GM19025 (cell line): ENCODE results near the gene EIF3F.
"Not testable (repeated sequence)": the region's sequence is repeated elsewhere in the genome, so short reads cannot be mapped to it uniquely, and the experiment has no call there.

Source experiments
- ATAC-seq: cut with Tn5 transposase; IDR thresholded peaks from one replicate; pipeline ENCODE4 v1.9.1; 2021; ENCODE audit warnings: mild to moderate bottlenecking, low read depth, moderate library complexity; ENCODE audit not compliant: unreplicated experiment

The EIF3F gene

GRCh38 chr11:7983832-7984590 is 3.1 kb upstream of the EIF3F start:
- no peak for ATAC-seq

GRCh38 chr11:7987560-7987883 is 385 bp downstream of the EIF3F start:
- ATAC-seq = not testable (repeated sequence)

GRCh38 chr11:7994581-7995278 is 7.6 kb downstream of the EIF3F start:
- no peak for ATAC-seq

GRCh38 chr11:7999795-8000194 is 12.7 kb downstream of the EIF3F start:
- no peak for ATAC-seq

DNA sequence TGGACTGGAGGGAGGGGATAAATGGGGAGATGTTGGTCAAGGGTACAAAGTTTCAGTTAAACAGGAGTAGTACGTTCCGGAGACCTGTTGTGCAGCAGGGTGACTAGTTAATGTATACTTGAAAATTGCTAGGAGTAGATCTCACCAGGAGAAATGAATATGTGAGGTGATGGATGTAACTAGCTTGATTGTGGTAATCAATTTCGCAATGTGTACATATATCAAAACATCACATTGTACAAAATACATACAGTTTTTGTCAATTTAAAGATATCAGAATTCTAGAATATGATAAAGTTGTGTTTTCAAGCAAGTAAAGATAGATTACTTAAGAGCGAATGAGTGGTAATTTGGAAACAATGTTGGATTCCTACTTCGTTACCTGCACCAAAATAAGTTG is 13.3 kb downstream of the EIF3F start:
- ATAC-seq = no peak

DNA sequence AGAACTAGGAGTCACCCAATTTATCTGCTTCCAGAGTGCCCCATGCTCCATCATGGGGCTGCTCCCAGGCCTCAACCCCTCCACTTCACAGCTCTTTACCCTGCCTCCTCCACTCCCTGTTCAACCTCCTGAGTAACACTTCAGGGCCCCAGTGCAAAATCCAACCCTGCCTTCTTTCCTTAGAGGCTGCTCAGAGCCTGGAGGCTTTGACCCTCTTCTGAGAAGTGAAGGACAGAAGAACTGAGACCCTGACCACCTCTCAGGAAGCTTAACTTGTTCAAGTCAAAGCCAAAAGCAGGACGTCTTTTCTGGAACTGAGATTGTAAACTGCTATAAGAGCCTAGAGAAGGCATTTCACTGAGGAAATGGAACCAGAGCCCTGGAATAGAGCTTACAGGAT is 15.5 kb downstream of the EIF3F start:
- ATAC-seq = no peak

GRCh38 chr11:8003187-8003586 is 16.1 kb downstream of the EIF3F start:
- ATAC-seq = no peak

DNA sequence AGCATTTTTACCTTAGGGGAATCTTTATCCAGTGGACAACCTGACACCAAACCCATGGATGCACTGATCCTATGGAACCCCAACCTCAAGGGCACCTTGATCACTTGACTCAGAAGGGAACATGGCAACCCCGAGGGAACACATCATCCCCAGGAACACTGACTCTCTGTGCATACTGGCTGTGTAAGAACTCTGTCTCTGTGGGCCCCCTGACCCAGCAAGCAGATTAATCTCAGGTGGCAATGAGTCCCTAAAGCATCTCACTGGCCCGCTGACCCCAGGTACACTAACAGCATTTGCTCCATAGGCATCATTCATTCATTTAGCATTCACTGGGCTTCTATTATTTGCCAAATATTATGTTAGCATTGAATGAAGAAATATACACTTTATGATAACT is 16.9 kb downstream of the EIF3F start:
- no peak for ATAC-seq

DNA sequence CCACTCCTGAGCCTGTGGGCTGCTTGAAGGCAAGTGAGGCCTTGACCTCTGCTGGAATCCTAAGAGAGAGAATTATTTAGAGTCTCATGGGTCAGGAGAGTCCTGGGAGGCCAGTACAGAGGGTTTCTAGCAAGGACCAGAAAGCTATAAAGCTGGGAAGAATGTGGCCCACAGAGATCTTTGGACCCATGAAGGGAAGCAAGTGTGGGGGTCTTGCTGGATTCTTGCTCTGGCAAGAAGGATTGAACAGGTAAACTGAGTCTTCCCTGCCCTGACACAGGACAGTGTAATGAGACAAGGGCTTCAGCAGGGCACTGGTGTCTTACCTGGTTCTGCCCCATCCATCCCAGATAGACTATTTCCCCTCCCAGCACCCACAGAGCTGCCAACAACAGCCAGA is 18.4 kb downstream of the EIF3F start:
- ATAC-seq = no peak

- ATAC-seq = peak; percentile 77
Observed at GRCh38 chr11:8006349-8006977, 19.3 kb downstream of the EIF3F start.

DNA sequence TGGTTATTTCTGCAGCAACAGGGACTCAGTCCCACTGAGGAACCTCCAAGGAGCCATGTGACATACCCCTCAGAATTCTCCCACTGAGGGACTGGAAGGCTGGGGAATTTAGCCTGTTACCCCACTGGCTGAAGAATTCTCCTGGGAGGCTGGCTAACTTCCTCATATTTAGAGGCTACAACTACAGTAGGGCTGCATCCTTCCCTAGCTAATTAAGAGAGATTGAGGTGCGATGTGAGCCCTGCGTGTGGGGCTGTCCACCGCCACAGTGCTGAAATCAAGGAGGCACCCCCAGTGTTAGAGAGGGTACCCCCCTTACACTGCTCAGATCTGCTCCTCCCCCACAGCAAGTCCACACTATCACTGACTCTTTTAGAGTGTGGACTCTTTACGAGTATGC is 21.1 kb downstream of the EIF3F start:
- no peak for ATAC-seq

DNA sequence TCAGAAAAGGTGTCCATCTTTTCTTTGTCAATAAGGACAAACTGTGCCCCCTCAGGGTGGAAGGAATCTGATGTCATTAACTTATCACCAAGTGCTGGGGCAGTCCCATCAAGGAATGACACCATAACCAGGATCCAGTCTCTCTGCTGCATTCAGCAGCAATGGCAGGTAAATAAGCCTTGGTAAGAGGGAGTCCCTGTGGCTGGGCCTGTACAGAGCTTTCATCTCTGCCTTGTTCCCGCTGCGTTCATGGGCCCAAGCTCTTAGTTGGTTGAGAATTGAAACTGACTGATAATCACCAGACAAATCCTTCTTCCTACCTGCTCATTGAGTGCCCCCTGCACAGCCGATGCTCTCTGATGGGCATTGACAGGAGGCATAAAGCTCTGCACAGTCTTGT is 22.7 kb downstream of the EIF3F start:
- ATAC-seq = no peak

- no peak for ATAC-seq
Observed at GRCh38 chr11:8011371-8011770, 24.2 kb downstream of the EIF3F start.

- ATAC-seq = no peak
Observed at GRCh38 chr11:8011981-8012444, 24.9 kb downstream of the EIF3F start.

DNA sequence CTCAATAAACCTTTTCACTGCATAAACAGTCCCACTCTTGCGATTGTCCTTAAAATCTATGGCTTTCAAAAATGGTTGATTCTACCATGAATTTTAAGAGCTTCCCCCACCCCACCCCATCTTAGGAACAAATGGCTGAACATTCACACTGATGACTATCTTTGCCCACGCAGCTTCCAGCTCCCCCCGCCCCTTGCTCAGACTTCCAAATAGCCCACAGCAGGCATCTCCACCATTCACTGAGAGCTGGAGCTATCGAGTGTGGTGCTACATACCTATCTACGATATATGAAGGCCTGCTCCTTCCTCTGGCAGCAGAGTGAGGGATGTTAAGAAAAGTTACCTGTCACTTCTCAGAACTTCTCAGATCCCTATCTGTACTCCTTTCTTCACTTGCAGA is 26.7 kb downstream of the EIF3F start:
- no peak for ATAC-seq

DNA sequence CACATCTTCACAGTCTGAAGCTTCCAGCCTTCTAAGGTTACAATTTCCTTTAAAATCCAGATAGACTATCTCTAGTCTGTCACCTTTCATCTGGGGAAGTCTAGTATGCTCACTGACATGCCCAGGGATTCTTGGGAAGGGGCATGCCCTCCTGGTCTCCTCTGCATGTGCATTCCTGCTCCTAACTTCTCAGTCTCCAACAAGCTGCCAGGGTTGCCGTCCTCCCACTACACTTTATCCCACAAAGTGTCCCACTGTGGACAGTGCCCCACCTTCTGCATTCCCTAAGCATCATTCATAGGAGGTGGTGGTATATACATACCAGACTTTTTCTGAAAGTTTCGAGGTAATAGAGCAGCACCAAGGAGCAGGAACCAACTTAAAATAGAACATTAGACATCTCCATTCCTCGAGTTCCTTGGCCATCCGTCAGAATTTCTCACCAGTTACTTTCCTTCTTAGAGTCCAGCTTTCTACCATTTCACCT is 28.7 kb downstream of the EIF3F start:
- no peak for ATAC-seq

DNA sequence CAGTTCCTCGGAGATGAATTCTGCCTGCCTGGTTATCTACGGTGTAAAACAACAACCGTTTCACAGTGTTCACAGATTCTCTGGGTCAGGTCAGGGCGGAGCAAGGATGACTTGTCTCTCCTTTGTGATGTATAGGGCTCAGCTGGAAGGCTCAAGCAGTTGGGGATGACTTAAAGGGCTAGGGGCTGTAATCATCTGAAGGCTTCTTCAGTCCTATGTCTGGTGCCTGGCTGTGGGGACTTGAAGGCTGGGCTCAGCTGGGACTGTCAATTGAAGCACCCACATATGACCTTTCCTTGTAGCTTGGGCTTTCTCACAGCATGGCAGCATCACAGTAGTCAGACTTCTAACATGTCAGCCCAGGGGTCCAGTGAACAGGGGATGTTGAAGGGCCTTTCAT is 29.3 kb downstream of the EIF3F start:
- ATAC-seq = no peak

DNA sequence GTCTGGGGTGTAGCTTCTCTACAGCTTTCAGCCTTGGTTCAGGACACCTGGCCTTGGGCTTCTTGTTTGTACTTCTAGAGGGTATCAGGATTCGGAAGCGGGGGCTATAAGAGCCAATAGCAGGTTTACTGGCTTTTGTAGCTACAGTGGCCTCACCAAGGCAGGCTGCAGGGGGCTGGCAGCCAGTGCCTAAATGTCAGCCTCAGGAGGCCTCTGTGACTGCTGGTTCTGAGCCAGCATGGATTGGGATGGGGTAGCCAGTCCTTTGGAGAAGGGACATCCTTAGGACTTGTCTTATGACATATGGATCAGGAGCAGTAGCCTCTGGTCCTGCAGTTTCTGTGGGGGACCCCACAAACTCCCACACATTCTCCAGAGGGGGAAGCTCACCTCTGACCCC is 29.9 kb downstream of the EIF3F start:
- ATAC-seq = no peak

DNA sequence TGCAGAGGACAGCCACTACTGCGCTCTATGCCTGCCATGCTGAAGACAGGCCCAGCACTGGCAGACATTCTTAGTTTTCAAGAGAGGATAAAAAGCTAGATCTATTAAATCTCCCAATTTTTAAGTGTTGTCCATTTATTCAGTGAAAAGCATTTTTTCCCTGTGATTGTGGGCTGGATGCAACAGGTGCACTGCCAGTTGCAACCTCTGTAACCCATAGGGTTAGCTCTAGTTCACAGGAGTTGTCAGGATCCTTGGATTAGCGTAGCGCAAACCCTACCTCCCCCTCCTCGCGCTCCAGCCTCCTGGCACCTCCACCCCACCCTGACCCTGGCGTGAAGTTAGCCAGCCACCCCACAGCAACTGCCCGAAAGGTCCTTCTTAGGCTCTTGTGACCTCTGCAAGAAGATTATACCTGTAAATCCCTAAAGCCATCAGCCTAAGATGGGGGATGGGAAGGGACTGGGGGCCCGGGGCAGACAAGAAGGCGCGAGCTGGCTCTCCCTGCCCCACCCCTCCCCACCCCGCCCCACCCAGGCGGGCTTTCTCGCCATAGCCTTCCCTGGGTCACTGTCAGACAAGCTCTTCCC is 30.9 kb downstream of the EIF3F start:
- ATAC-seq = no peak

DNA sequence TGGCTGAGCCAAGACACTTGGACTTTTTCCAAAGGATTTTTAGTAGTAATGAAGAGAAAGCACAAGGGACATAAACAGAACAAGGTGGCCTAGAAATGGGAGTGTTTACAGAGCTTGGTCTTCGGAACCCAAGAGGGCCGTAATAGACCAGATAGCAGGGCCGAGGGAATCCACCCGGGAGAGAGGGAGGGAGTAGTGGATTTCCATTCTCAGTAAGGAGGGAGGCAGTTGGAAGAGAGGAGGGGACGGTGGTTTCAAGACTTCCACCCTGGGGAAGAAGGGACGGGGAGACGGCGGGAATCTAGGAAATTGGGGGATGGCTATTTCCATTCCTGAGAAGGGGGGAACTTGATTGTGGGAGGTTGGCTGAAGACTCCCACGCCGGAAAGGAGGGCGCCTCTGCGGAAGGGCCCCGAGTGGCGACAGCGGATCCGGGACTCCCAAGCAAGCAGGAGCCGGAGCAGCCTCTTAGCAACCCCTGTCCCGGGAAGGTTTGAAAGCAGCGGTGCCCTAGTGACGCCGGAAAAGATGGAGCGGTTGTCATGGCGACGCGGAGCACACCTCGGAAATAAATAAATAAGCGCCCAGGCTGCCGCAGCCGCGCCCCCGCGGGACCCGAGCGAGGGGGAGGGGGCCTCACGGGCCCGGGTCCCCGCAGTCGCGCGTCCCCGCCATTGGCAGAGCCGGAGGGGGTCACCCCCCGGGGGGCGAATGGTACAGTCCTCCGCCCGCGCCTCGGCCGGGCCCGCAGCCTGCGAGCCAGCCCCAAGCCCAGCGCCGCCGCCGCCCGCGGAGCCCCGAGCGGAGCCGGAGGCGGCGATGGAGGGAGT is 31.6 kb downstream of the EIF3F start:
- no peak for ATAC-seq
